GM12878 (cell line): ENCODE measurements around the gene SIK2. TPM values are rescaled to one million over a fixed set of nuclear protein-coding genes. Genes with fewer than 3 reads are reported as not detected.
A peak's percentile ranks its signal among the peaks of the same experiment; 100 is the strongest.

Source experiments
- ATAC-seq: fragments of 200-7000 bp; cut with Tn5 transposase; 3 replicates; pipeline ENCODE4 v1.9.1; 2020; ENCODE audit warnings: mild to moderate bottlenecking, moderate library complexity
- BruUV-seq: library from RNA; stranded (reverse); fragments of 400-500 nt; replicated peaks from 2 replicates; lab custom pipeline; 2021; lab: Mats Ljungman, UMichigan
- CTCF ChIA-PET: fragments of 300-600 bp; sonication (Branson Sonifier 250); formaldehyde crosslinking; extraction: SDS; loops from one replicate; lab custom pipeline; 2021; ENCODE audit warnings: inconsistent platforms; lab: Yijun Ruan, JAX
- POLR2A ChIA-PET: fragments of 350-600 bp; formaldehyde crosslinking; extraction: SDS; loops from one replicate; lab custom pipeline; 2021; ENCODE audit warnings: inconsistent platforms; lab: Charles Lee
- RAD21 ChIA-PET: fragments of 300-600 bp; sonication (Branson Sonifier 250); formaldehyde crosslinking; loops from one replicate; lab custom pipeline; 2023; ENCODE audit warnings: antibody characterized with exemption; ENCODE audit not compliant: unreplicated experiment; lab: Charles Lee
- SMC1A ChIA-PET: fragments of 300-600 bp; sonication (Branson Sonifier 250); formaldehyde crosslinking; loops from one replicate; lab custom pipeline; 2023; ENCODE audit not compliant: unreplicated experiment, uncharacterized antibody; lab: Charles Lee
- DNase-seq: peaks from one replicate; pipeline ENCODE4 v3.0.0-alpha.2; 2011; ENCODE audit warnings: low read depth, low spot score
- FAIRE-seq: peaks from 3 replicates; lab custom pipeline; 2011; peaks lifted over from hg19 to GRCh38; lab: Jason Lieb, UNC
- H2AFZ ChIP-seq: 2 replicates; pipeline ENCODE4 v1.6.0; 2011; ENCODE audit warnings: low read depth, low read length, control low read depth; ENCODE audit not compliant: control insufficient read depth
- H3K27ac ChIP-seq: 2 replicates; pipeline ENCODE4 v1.5.1; 2011; ENCODE audit warnings: control low read depth; ENCODE audit not compliant: control insufficient read depth, insufficient read depth
- H3K27me3 ChIP-seq, 2 experiments: replicated peaks in 1 of 2; 2 replicates each; pipeline versions ENCODE4 v1.6.0 to v1.6.1; 2011; ENCODE audit warnings: low read length in 1 of 2; ENCODE audit not compliant: control insufficient read depth in 2 of 2, insufficient read depth in 2 of 2
- H3K36me3 ChIP-seq, 2 experiments: 2 replicates each; pipeline ENCODE4 v1.5.1; 2011; ENCODE audit warnings: low read length in 1 of 2; ENCODE audit not compliant: control insufficient read depth in 2 of 2, insufficient read depth in 2 of 2
- H3K4me1 ChIP-seq: 2 replicates; pipeline ENCODE4 v1.6.1; 2011; ENCODE audit warnings: mild to moderate bottlenecking, low read length, moderate library complexity, mixed read lengths; ENCODE audit not compliant: control insufficient read depth, insufficient read depth
- H3K4me2 ChIP-seq: 2 replicates; pipeline ENCODE4 v1.6.0; 2011; ENCODE audit warnings: control low read depth; ENCODE audit not compliant: control insufficient read depth, insufficient read depth
- H3K4me3 ChIP-seq: fragments of 200-600 bp; sonication (generic); 2 replicates; pipeline ENCODE4 v1.5.1; 2016
- H3K79me2 ChIP-seq: 2 replicates; pipeline ENCODE4 v1.6.0; 2011; ENCODE audit warnings: low read length; ENCODE audit not compliant: control insufficient read depth, insufficient read depth
- H3K9ac ChIP-seq: 2 replicates; pipeline ENCODE4 v1.8.0; 2011; ENCODE audit warnings: low read length, control low read depth, mixed read lengths; ENCODE audit not compliant: control insufficient read depth, insufficient read depth
- H3K9me3 ChIP-seq: replicated peaks from 3 replicates; pipeline ENCODE4 v1.5.1; 2011; ENCODE audit warnings: mild to moderate bottlenecking, low read length; ENCODE audit not compliant: control insufficient read depth, insufficient read depth
- H4K20me1 ChIP-seq: 2 replicates; pipeline ENCODE4 v1.6.0; 2011; ENCODE audit not compliant: control insufficient read depth, insufficient read depth
- CBX3 ChIP-seq: fragments of 200-600 bp; sonication (generic); IDR thresholded peaks from 2 replicates; pipeline ENCODE4 v1.6.1; 2016; ENCODE audit warnings: low read depth, borderline replicate concordance
- EP300 ChIP-seq, 2 experiments: fragments of 150-350 bp in 1 of 2; IDR thresholded peaks; 2 replicates each; pipeline ENCODE4 v1.6.1; 2011 to 2012; ENCODE audit warnings: low read depth in 2 of 2, low read length in 2 of 2, borderline replicate concordance in 1 of 2, improper control_type of control experiment in 1 of 2, inconsistent platforms in 1 of 2; ENCODE audit not compliant: control insufficient read depth in 1 of 2
- FOS ChIP-seq: IDR thresholded peaks from 3 replicates; pipeline ENCODE4 v1.6.1; 2011; ENCODE audit warnings: borderline replicate concordance; ENCODE audit not compliant: insufficient read length; ENCODE audit errors: extremely low read depth
- GATAD2B ChIP-seq: fragments of 450-650 bp; conservative IDR thresholded peaks from 2 replicates; pipeline ENCODE4 v1.6.1; 2017; ENCODE audit warnings: low read depth, mild to moderate bottlenecking, moderate library complexity
- HCFC1 ChIP-seq: fragments of 150-350 bp; IDR thresholded peaks from 2 replicates; pipeline ENCODE4 v1.6.1; 2014; ENCODE audit warnings: low read length
- LARP7 ChIP-seq: fragments of 450-650 bp; IDR thresholded peaks from 2 replicates; pipeline ENCODE4 v1.6.1; 2017; ENCODE audit warnings: mild to moderate bottlenecking
- MYB ChIP-seq: fragments of 150-350 bp; IDR thresholded peaks from 2 replicates; pipeline ENCODE4 v1.6.1; 2014; ENCODE audit warnings: mild to moderate bottlenecking, low read depth, low read length, borderline replicate concordance
- PML ChIP-seq: IDR thresholded peaks from 2 replicates; pipeline ENCODE4 v1.6.1; 2012; ENCODE audit warnings: low read length, inconsistent platforms
- POLR2A ChIP-seq: IDR thresholded peaks from 2 replicates; pipeline ENCODE4 v1.6.1; 2011; ENCODE audit warnings: low read depth, mild to moderate bottlenecking, low read length
- POLR2AphosphoS2 ChIP-seq: IDR thresholded peaks from 2 replicates; pipeline ENCODE4 v1.6.1; 2011; ENCODE audit warnings: low read depth, mild to moderate bottlenecking, low read length, improper control_type of control experiment, moderate library complexity
- SKIL ChIP-seq: fragments of 450-650 bp; IDR thresholded peaks from 2 replicates; pipeline ENCODE4 v1.6.1; 2017; ENCODE audit warnings: mild to moderate bottlenecking, low read depth, inconsistent platforms; ENCODE audit not compliant: poor library complexity, severe bottlenecking
- TCF3 ChIP-seq: IDR thresholded peaks from 2 replicates; pipeline ENCODE4 v1.6.1; 2012; ENCODE audit warnings: low read depth, mild to moderate bottlenecking, low read length, borderline replicate concordance; ENCODE audit not compliant: insufficient read depth
- WGBS: methylation state at CpG from one replicate; pipeline ENCODE4 v1.1.6; 2016; ENCODE audit warnings: low lambda C conversion rate; ENCODE audit not compliant: insufficient replicate concordance, insufficient coverage; ENCODE audit errors: missing lambda C conversion rate; 5-methylcytosine and 5-hydroxymethylcytosine counted together
- in situ Hi-C: fragments of 300-500 bp; cut with MboI; formaldehyde crosslinking; loops from 9 replicates; pipeline ENCODE4 v1.14.3; 2018; ENCODE audit warnings: mixed read lengths
- intact Hi-C: fragments of 100-400 bp; cut with micrococcal nuclease; formaldehyde crosslinking; loops from one replicate; pipeline ENCODE4 v1.14.2; 2022; ENCODE audit not compliant: unreplicated experiment
- polyA plus RNA-seq, 11 experiments: library from polyadenylated mRNA; depleted of rRNA in 4 of 11; unstranded in 6 of 11; stranded (reverse) in 5 of 11; fragments of >200 nt; fragmentation: Nextera tagmentation in 4 of 11; fragmentation: Illumina TruSeq in 1 of 11; extraction: Ambion mirVana in 4 of 11; extraction: Trizol in 1 of 11; gene quantifications; 1 replicate in 1 of 11; 2 replicates in 10 of 11; pipeline versions ENCODE4 v1.2.1 to v1.2.3, GENCODE V29; 2011 to 2016; ENCODE audit warnings: inconsistent platforms in 2 of 11, missing spikeins in 2 of 11, low read depth in 1 of 11
- total RNA-seq, 4 experiments: library from RNA; depleted of rRNA in 3 of 4; stranded (reverse); fragments of >200 nt in 3 of 4; fragmentation: Illumina TruSeq in 1 of 4; extraction: Trizol in 1 of 4; gene quantifications; 2 replicates each; pipeline versions ENCODE4 v1.2.1 to v1.2.3, GENCODE V29; 2013 to 2021
- TF ChIP-seq, protein P1 (sequence below): fragments of 450-650 bp; formaldehyde crosslinking; IDR thresholded peaks from 2 replicates; pipeline ENCODE4 v1.4.0; 2020; ENCODE audit warnings: mild to moderate bottlenecking, moderate library complexity

SIK2 gene
- total and polyA plus RNA-seq, 10 of the 15 experiments (the other 5 are each of a cell fraction or from before 2014, with no cell fraction given), result 0.97 to 14.2 (median 4.5) TPM

DNA sequence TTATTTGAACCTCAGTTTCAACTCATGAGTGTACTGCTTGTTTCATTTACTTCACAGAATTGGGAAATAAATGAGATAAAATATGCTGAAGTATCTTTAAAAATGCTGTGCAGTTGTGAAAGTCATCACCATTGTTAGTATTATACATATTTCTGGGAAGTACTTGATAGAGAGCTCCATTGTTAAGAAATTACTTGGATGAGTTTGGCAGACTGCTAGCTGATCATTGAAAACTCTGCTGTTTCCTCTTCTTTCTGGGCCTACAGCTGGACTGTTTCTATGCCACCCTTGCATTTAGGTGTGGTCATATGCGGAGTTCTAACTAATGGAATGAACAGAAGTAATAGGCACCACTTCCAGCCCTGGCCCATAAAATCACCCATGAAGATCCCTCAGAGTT lies 10.0 kb downstream of the SIK2 start:
- H2AFZ ChIP-seq, result no peak overlapping the region
- no peaks in the 10 kb centered on the region; the same call in 2 of the 3 replicates for H3K9me3 ChIP-seq
- no peak overlapping the region for H3K4me2 ChIP-seq
- no peaks in the 10 kb centered on the region for H3K27me3 ChIP-seq
- no TSS peak for BruUV-seq
- no peak overlapping the region for H3K4me3 ChIP-seq
- FAIRE-seq (peak; percentile 18), DNase-seq (no peak), ATAC-seq (no peak)
- no peak overlapping the region for H3K9ac ChIP-seq
- peaks cover 3% of the 10 kb centered on the region for H3K79me2 ChIP-seq
- peaks cover 0 to 4% of the 10 kb centered on the region in 2 experiments; a peak in 1 of 4 replicates for H3K36me3 ChIP-seq
- H4K20me1 ChIP-seq, result no peaks in the 10 kb centered on the region
- WGBS, result 100% methylated on average over 1 of the region's 1 CpG
- ChIA-PET SMC1A (interaction anchor here (1.2 to 3.3 kb wide), 7 partner anchors 9 to 151 kb away, joined by 3 to 14 read pairs (median 4); no protein-coding TSS in a partner anchor), POLR2A (interaction anchor here (0.8 to 2.1 kb wide), 4 partner anchors 11 to 153 kb away, joined by 3 to 6 read pairs (median 4); no protein-coding TSS in a partner anchor), CTCF (interaction anchor here (0.6 to 2.5 kb wide), 5 partner anchors 8 to 165 kb away, joined by 3 to 12 read pairs (median 4); no protein-coding TSS in a partner anchor), RAD21 (interaction anchor here (0.9 to 2.4 kb wide), 4 partner anchors 10 to 86 kb away, joined by 3 to 7 read pairs (median 4); no protein-coding TSS in a partner anchor)
- intact Hi-C loops (no loop called here), in situ Hi-C loops (no loop called here)
- TF ChIP-seq TCF3 (no peak), GATAD2B (no peak), PML (no peak), CBX3 (no peak), HCFC1 (no peak), POLR2AphosphoS2 (no peak), EP300 (IDR thresholded peaks at IDR 0.05; ENCODE audit: borderline replicate concordance in 1 of 2, control insufficient read depth in 1 of 2, low read depth in 2 of 2, low read length in 2 of 2) (no peak), LARP7 (no peak), SKIL (no peak), MYB (no peak), FOS (no peak), POLR2A (no peak)
- TF ChIP-seq, protein P1, sequence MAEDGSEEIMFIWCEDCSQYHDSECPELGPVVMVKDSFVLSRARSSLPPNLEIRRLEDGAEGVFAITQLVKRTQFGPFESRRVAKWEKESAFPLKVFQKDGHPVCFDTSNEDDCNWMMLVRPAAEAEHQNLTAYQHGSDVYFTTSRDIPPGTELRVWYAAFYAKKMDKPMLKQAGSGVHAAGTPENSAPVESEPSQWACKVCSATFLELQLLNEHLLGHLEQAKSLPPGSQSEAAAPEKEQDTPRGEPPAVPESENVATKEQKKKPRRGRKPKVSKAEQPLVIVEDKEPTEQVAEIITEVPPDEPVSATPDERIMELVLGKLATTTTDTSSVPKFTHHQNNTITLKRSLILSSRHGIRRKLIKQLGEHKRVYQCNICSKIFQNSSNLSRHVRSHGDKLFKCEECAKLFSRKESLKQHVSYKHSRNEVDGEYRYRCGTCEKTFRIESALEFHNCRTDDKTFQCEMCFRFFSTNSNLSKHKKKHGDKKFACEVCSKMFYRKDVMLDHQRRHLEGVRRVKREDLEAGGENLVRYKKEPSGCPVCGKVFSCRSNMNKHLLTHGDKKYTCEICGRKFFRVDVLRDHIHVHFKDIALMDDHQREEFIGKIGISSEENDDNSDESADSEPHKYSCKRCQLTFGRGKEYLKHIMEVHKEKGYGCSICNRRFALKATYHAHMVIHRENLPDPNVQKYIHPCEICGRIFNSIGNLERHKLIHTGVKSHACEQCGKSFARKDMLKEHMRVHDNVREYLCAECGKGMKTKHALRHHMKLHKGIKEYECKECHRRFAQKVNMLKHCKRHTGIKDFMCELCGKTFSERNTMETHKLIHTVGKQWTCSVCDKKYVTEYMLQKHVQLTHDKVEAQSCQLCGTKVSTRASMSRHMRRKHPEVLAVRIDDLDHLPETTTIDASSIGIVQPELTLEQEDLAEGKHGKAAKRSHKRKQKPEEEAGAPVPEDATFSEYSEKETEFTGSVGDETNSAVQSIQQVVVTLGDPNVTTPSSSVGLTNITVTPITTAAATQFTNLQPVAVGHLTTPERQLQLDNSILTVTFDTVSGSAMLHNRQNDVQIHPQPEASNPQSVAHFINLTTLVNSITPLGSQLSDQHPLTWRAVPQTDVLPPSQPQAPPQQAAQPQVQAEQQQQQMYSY (CRISPR knock-in tag), result no peak
- H3K4me1 ChIP-seq, result no peaks in the 10 kb centered on the region
- H3K27ac ChIP-seq, result no peak overlapping the region
